Retinal pigment epithelial cell (primary cell): ENCODE results near the gene RAP1GAP.
"Not testable (repeated sequence)": the region's sequence is repeated elsewhere in the genome, so short reads cannot be mapped to it uniquely, and the experiment has no call there.

ENCODE experiments used
- DNase-seq: peaks from one replicate; pipeline ENCODE4 v3.0.0-alpha.2; 2010; ENCODE audit warnings: low read depth
- H3K4me3 ChIP-seq: 2 replicates; pipeline ENCODE4 v1.5.1; 2011; ENCODE audit warnings: mild to moderate bottlenecking, low read length, control low read depth, moderate library complexity
- CTCF ChIP-seq: conservative IDR thresholded peaks from 2 replicates; pipeline ENCODE4 v1.5.1; 2011; ENCODE audit warnings: low read depth, low read length, control low read depth, inconsistent platforms

RAP1GAP gene

DNA sequence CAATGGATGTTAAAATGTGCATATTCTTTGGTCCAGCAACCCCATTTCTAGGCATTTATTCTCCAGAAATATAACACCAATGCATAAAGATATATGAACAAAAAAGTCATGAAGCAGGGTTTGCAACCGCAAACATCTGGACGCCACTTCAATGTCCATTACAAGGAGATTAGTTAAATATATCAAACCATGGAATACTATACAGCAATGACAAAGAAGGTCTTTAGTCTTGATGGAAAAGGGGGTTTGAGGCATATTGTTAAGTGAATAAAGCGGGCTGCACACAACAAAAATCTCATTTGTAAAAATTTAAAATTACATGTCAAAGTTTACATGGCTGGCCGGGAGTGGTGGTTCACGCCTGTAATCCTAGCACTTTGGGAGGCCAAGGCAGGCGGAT lies 31.6 kb downstream of the RAP1GAP start:
- no peak overlapping the region for H3K4me3 ChIP-seq

DNA sequence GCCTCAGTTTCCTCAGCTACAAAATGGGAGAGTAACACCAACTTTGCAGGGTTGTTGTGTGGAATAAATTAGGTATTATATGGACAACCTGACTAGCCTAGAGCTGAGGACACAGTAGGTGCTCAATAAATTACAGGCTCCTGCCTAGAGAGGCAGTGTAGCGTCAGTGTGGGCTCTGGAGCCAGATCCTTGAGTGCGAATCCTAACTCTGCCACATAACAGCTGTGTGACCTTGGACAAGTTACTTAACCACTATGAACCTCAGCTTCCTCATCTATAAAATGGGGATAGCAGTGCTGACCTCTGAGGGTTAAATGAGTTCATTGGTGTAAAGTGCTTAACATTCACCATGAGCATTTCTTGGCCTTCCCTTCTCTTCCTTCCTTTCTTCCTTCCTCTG lies 33.1 kb downstream of the RAP1GAP start:
- no peak for TF ChIP-seq CTCF
- DNase-seq, result no peak

More for the DNA sequence above, 31.6 kb downstream of the RAP1GAP start:
- no peak for DNase-seq
- TF ChIP-seq CTCF, result no peak

DNA sequence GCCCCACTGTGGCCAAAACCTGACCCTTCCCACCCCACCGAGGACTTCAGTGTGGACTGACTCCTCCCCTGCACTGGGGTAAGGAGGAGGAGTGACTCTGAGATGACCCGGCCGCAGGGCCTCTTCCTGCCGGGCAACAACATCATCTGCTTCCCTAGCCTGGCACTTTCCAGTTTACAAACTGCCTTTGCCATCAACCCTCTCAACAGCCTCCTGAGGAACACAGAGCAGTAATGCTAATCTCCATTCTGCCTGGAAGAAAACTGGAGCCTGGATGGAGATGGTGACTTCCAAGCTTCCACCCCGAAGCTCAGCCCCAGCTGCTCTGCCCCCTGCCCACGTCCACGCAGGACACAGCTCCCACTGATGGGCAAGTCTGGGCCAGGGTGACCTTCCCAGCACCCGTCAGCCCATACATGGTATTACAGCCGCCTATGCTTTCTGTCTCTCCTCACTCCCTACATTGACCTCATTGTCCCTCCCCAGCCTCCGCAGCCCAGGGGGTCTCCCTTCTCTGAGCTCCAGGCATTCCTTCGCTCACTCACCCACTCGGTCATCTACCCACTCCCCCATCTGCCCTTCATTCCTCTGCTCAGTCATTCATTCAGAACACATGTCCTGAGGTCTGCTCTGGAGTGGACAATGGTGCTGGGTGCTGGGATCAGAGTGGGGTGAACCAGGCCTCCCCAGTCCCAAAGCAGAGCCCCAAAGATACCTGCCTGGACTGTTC lies 34.2 kb downstream of the RAP1GAP start:
- no peak for TF ChIP-seq CTCF
- no peak for DNase-seq
- no peak overlapping the region for H3K4me3 ChIP-seq

More for the DNA sequence above, 33.1 kb downstream of the RAP1GAP start:
- no peak overlapping the region for H3K4me3 ChIP-seq

- TF ChIP-seq CTCF, result no peak
- H3K4me3 ChIP-seq, result no peak overlapping the region
- no peak for DNase-seq
These were observed 35.0 kb downstream of the RAP1GAP start for GRCh38 chr1:21633992-21634805.

DNA sequence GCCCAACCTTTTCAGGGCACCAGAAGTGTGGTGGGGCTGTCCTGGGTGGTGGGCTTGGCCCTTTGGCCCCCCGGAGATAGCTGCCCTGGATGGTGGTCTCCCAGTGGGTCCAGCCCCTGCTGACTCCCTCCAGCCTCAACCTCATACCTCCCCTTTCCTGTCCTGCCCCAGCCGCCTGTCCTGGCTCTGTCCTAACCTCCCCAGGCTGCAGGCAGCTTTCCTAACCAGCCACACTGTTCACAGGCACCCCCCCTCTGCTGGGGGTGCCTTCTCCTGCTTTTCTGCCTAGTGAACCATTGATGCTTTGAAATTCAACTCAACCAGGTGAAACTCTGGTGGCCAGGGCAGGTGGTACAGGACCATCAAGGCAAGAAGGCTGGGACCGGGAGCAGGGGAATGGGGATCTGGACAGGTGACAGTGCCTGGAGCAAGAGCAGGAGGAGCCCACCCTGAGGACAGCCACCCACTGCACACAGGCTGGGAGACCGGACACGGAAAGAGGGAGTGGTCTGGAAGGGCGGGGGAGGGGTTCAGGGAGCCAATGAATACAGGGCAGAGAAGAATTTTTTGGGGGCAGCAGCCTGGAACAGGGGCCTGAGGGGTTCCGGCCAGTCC lies 35.9 kb downstream of the RAP1GAP start:
- no peak for DNase-seq
- TF ChIP-seq CTCF, result no peak
- H3K4me3 ChIP-seq, result no peak overlapping the region

DNA sequence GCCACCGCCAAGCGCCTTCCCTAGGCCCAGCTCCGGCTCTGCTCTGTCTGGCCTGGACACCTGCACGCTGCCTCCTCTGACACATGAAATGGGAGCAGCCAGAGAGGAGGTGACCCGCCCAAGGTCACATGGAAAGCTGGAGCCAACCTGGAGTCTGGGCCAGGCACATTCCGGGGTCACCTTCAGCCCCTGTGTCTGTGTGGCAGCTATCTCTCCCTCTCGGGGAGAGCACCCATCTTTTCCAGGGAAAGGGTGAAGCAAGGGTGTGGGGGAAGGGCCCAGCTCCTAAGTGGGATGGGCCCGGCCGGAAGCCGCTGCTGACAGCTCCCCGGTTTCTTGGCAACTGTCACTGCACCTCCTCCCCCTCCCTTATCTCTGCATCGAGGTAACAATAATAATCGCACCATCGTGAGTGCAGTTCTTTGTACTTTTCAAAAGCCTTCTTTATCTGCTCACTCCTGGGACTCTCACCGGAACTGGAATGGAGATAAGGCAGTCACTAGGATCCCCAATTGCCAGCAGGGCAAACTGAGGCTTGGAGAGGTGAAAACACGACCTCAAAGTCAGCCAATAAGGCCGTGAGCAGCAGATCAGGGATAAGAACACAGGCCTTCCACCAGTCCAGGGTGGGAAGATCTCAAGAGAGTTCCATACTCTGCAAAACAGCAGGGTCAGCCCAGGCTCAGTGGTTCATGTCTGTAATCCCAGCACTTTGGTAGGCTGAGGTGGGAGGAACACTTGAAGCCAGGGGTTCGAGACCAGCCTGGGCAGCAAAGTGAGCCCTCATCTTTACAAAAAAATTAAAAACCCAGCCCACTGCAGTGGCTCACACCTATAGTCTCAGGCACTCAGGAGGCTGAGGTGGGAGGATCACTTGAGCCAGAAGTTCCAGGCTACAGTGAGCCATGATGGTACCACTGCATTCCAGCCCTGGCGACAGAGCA lies 36.9 kb downstream of the RAP1GAP start:
- no peak for DNase-seq
- no peak for TF ChIP-seq CTCF
- no peak overlapping the region for H3K4me3 ChIP-seq

DNA sequence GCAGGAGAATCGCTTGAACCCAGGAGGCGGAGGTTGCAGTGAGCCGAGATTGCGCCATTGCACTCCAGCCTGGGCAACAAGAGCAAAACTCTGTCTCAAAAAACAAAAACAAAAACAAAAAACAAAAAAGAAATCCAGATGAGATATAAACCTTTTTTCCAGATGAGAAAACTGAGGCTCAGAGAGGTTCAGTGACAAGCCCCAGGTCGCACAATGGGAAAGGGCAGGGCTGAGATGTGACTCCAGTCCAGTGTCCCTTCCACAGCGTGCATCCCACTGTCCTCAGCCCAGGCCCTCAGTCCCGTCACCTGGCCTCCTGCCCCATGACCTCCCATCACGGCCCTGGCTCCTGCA lies 37.6 kb downstream of the RAP1GAP start:
- not testable (repeated sequence) for H3K4me3 ChIP-seq

More for the DNA sequence above, 37.6 kb downstream of the RAP1GAP start:
- not testable (repeated sequence) for DNase-seq
